Vagina (tissue), 2 donors: ENCODE measurements around the gene GATB.

ENCODE experiments used
- POLR2AphosphoS5 ChIP-seq, 2 donors: sonication (generic); formaldehyde crosslinking; IDR thresholded peaks; one replicate each; pipeline ENCODE4 v1.9.0; 2017; ENCODE audit warnings: antibody characterized with exemption in 2 of 2, mild to moderate bottlenecking in 2 of 2, low read depth in 1 of 2; ENCODE audit not compliant: insufficient read depth in 1 of 2
- TF ChIP-seq, protein P1 (sequence below), 3 experiments: fragments of 450-650 bp in 2 of 3; fragments of 200-600 bp in 1 of 3; sonication (generic) in 1 of 3; IDR thresholded peaks; one replicate each; pipeline ENCODE4 v1.5.1; 2017 to 2019; ENCODE audit warnings: antibody characterized with exemption in 3 of 3, mild to moderate bottlenecking in 2 of 3, moderate library complexity in 2 of 3

- TF ChIP-seq, protein P1, sequence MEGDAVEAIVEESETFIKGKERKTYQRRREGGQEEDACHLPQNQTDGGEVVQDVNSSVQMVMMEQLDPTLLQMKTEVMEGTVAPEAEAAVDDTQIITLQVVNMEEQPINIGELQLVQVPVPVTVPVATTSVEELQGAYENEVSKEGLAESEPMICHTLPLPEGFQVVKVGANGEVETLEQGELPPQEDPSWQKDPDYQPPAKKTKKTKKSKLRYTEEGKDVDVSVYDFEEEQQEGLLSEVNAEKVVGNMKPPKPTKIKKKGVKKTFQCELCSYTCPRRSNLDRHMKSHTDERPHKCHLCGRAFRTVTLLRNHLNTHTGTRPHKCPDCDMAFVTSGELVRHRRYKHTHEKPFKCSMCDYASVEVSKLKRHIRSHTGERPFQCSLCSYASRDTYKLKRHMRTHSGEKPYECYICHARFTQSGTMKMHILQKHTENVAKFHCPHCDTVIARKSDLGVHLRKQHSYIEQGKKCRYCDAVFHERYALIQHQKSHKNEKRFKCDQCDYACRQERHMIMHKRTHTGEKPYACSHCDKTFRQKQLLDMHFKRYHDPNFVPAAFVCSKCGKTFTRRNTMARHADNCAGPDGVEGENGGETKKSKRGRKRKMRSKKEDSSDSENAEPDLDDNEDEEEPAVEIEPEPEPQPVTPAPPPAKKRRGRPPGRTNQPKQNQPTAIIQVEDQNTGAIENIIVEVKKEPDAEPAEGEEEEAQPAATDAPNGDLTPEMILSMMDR (IDR thresholded peaks at IDR 0.05): no peak
- no peak for TF ChIP-seq POLR2AphosphoS5 (IDR thresholded peaks at IDR 0.05; ENCODE audit: insufficient read depth in 1 of 2, low read depth in 1 of 2)
These were observed 71.4 kb downstream of the GATB start for GRCh38 chr4:151689211-151689991.
